DOHH2 (cell line): ENCODE measurements around the gene CMTM4.

Experiments used
- EZH2phosphoT487 ChIP-seq: fragments of 200-600 bp; sonication (generic); IDR thresholded peaks from 2 replicates; pipeline ENCODE4 v1.6.1; 2017; ENCODE audit warnings: borderline replicate concordance, mild to moderate bottlenecking, antibody characterized with exemption, low read length, moderate library complexity, mixed read lengths
- TF ChIP-seq, protein P1 (sequence below): fragments of 200-600 bp; sonication (generic); IDR thresholded peaks from one replicate; pipeline ENCODE4 v1.5.1; 2014; ENCODE audit warnings: antibody characterized with exemption, mild to moderate bottlenecking, low read depth, low read length; ENCODE audit not compliant: poor library complexity, severe bottlenecking

- TF ChIP-seq, protein P1, sequence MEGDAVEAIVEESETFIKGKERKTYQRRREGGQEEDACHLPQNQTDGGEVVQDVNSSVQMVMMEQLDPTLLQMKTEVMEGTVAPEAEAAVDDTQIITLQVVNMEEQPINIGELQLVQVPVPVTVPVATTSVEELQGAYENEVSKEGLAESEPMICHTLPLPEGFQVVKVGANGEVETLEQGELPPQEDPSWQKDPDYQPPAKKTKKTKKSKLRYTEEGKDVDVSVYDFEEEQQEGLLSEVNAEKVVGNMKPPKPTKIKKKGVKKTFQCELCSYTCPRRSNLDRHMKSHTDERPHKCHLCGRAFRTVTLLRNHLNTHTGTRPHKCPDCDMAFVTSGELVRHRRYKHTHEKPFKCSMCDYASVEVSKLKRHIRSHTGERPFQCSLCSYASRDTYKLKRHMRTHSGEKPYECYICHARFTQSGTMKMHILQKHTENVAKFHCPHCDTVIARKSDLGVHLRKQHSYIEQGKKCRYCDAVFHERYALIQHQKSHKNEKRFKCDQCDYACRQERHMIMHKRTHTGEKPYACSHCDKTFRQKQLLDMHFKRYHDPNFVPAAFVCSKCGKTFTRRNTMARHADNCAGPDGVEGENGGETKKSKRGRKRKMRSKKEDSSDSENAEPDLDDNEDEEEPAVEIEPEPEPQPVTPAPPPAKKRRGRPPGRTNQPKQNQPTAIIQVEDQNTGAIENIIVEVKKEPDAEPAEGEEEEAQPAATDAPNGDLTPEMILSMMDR = no peak
- no peak for TF ChIP-seq EZH2phosphoT487
Observed at GRCh38 chr16:66687906-66688625, 8.5 kb downstream of the CMTM4 start.
